PC-9 (cell line): ENCODE results near the gene ZNF143. TPM values are rescaled to one million over a fixed set of nuclear protein-coding genes. Genes with fewer than 3 reads are reported as not detected.

Experiments used
- BruUV-seq: library from RNA; stranded (reverse); fragments of 400-500 nt; replicated peaks from 2 replicates; lab custom pipeline; 2021; lab: Mats Ljungman, UMichigan
- CTCF ChIA-PET: fragments of 300-600 bp; sonication (Branson Sonifier 250); formaldehyde crosslinking; loops from one replicate; lab custom pipeline; 2022; ENCODE audit warnings: antibody characterized with exemption; lab: Charles Lee
- POLR2A ChIA-PET: fragments of 300-600 bp; sonication (Branson Sonifier 250); formaldehyde crosslinking; loops from one replicate; lab custom pipeline; 2022; ENCODE audit warnings: antibody characterized with exemption; ENCODE audit not compliant: unreplicated experiment; lab: Charles Lee
- DNase-seq, 2 experiments: peaks; one replicate each; pipeline versions ENCODE4 v3.0.0 to v3.0.0-alpha.2; 2015 to 2022; ENCODE audit warnings: mixed read lengths in 1 of 2
- H2AFZ ChIP-seq: fragments of 200-600 bp; sonication (generic); 2 replicates; pipeline ENCODE4 v1.8.1; 2017; ENCODE audit warnings: antibody characterized with exemption
- H3F3A ChIP-seq: fragments of 200-600 bp; sonication (generic); 2 replicates; pipeline ENCODE4 v1.8.1; 2017; ENCODE audit warnings: antibody characterized with exemption, mild to moderate bottlenecking, low read depth; ENCODE audit not compliant: insufficient read depth
- H3K27ac ChIP-seq: fragments of 200-600 bp; sonication (generic); 2 replicates; pipeline ENCODE4 v1.6.1; 2016; ENCODE audit warnings: mixed run types
- H3K27me3 ChIP-seq: fragments of 200-600 bp; sonication (generic); 2 replicates; pipeline ENCODE4 v1.6.1; 2016; ENCODE audit warnings: low read depth, mixed run types; ENCODE audit not compliant: insufficient read depth
- H3K36me3 ChIP-seq: fragments of 200-600 bp; sonication (generic); 2 replicates; pipeline ENCODE4 v1.6.1; 2016; ENCODE audit warnings: low read depth, mixed run types
- H3K4me1 ChIP-seq: fragments of 200-600 bp; sonication (generic); replicated peaks from 2 replicates; pipeline ENCODE4 v1.6.1; 2016; ENCODE audit warnings: mixed run types; ENCODE audit not compliant: insufficient read depth
- H3K4me2 ChIP-seq: fragments of 200-600 bp; sonication (generic); 2 replicates; pipeline ENCODE4 v1.6.1; 2017; ENCODE audit warnings: mixed run types
- H3K4me3 ChIP-seq: fragments of 200-600 bp; sonication (generic); 2 replicates; pipeline ENCODE4 v1.6.1; 2016; ENCODE audit warnings: mixed run types
- H3K79me2 ChIP-seq: fragments of 200-600 bp; sonication (generic); 2 replicates; pipeline ENCODE4 v1.6.1; 2017; ENCODE audit warnings: low read depth, mixed run types
- H3K9me2 ChIP-seq: fragments of 200-600 bp; sonication (generic); 2 replicates; pipeline ENCODE4 v1.8.1; 2017; ENCODE audit warnings: mild to moderate bottlenecking; ENCODE audit not compliant: insufficient read depth
- H3K9me3 ChIP-seq: fragments of 200-600 bp; sonication (generic); 2 replicates; pipeline ENCODE4 v1.8.1; 2016; ENCODE audit warnings: low read depth; ENCODE audit not compliant: insufficient read depth
- H4K20me1 ChIP-seq: fragments of 200-600 bp; sonication (generic); 2 replicates; pipeline ENCODE4 v1.8.1; 2017; ENCODE audit not compliant: insufficient read depth
- EZH2 ChIP-seq: fragments of 200-600 bp; sonication (generic); IDR thresholded peaks from 2 replicates; pipeline ENCODE4 v1.8.0; 2017; ENCODE audit warnings: antibody characterized with exemption, low read depth
- intact Hi-C: fragments of 100-400 bp; cut with micrococcal nuclease; formaldehyde crosslinking; loops from one replicate; pipeline ENCODE4 v1.10.0; 2022; ENCODE audit not compliant: unreplicated experiment
- total RNA-seq: library from RNA; stranded (reverse); gene quantifications from 2 replicates; pipeline ENCODE4 v1.2.3, GENCODE V29; 2021
- TF ChIP-seq, protein P1 (sequence below): fragments of 200-600 bp; sonication (generic); conservative IDR thresholded peaks from 2 replicates; pipeline ENCODE4 v1.6.1; 2017; ENCODE audit warnings: mixed run types, antibody characterized with exemption, mild to moderate bottlenecking, moderate library complexity

The ZNF143 gene
- total RNA-seq, 1 experiment from 2014 or later: 16.5 TPM

DNA sequence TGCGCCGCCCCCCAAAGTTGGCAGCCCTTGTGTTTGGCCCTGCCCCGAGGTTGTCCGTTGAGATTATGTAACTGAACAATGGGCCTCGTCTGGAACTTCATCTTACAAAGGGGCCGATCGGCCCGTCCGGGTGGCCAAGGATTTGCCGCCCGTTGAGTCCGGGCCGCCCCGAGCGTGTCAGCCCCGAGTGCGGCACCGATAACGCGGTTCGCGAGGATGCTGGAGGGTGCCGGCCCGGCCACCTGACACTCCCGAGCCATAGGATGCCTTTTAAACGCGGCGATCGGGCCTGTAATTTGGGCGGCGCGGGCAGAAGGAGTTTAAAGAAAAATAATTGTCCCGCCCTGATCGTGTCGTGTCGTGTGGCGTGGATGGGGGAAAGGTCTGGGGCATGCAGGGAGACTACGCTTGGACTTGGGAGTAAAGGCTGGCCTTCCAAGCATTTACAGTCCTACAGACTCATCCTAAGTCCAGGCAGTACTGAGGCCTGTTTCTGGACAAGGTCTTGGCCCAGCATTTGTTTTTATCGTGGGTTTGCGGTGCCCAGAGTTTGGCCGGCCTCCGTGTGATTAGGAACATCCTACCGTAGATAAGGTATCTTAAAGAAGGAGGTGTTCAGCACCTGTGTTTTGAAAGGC is 113.9 kb downstream of the ZNF143 start:
- no peak overlapping the region for H2AFZ ChIP-seq
- H3K27me3 ChIP-seq: no peaks in the 10 kb centered on the region

DNA sequence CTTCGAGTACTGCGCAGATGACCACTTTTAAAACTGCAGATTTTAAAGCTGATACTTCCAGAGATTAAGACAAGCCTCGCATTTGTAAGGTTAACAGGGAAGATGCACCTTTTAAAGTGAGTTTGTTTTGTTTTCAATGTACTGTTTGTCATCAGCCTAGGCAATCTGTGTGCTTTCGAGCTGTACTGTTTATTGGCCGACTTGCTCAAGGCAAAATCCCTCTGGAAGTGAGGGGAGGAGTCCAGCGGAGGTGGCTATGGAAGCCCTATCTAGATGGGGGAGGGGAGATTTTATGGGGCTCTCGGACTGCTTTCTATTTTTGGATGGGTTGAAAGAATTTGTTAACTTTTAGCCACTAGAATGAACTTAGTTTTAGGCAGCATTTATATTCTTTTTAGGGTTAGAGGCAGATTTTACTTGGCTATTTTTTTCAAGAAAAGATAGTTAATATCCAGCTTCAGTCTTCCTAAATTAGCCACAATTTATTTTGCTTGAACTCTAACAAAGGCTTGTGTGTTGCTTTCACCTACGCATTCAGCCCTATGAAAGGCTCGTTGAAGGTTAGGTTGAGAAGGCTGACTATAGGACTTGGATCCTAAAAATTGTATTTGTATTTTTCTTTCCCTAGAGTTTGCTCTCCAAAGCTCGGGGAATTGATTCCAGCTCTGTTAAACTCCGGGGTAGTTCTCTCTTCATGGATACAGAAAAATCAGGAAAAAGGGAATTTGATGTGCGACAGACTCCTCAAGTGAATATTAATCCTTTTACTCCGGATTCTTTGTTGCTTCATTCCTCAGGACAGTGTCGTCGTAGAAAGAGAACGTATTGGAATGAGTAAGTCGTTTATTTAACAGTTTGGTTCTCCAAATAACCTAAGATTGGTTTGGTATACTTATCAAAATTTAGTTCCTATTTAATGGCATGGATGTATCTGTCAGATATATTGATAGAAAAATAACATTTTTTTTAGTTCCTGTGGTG is 114.7 kb downstream of the ZNF143 start:
- peaks cover 5% of the 10 kb centered on the region; the same call in 1 of the 2 replicates for H4K20me1 ChIP-seq
- peaks cover 30% of the 10 kb centered on the region for H3K4me1 ChIP-seq
- DNase-seq: peak; percentile 46 to 61
- intact Hi-C loops: loop anchor here (1.0 kb wide), 1 partner anchor 40 kb away; no protein-coding TSS in a partner anchor
- TF ChIP-seq, protein P1, sequence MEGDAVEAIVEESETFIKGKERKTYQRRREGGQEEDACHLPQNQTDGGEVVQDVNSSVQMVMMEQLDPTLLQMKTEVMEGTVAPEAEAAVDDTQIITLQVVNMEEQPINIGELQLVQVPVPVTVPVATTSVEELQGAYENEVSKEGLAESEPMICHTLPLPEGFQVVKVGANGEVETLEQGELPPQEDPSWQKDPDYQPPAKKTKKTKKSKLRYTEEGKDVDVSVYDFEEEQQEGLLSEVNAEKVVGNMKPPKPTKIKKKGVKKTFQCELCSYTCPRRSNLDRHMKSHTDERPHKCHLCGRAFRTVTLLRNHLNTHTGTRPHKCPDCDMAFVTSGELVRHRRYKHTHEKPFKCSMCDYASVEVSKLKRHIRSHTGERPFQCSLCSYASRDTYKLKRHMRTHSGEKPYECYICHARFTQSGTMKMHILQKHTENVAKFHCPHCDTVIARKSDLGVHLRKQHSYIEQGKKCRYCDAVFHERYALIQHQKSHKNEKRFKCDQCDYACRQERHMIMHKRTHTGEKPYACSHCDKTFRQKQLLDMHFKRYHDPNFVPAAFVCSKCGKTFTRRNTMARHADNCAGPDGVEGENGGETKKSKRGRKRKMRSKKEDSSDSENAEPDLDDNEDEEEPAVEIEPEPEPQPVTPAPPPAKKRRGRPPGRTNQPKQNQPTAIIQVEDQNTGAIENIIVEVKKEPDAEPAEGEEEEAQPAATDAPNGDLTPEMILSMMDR: no peak
- no peak for TF ChIP-seq EZH2
- peak overlapping the region; percentile 87 for H3K4me3 ChIP-seq
- no peaks in the 10 kb centered on the region for H3K27me3 ChIP-seq
- CTCF ChIA-PET: interaction anchor here (1.0 kb wide), 1 partner anchor 40 kb away, joined by 5 read pairs; no protein-coding TSS in a partner anchor
- no peaks in the 10 kb centered on the region for H3K9me3 ChIP-seq
- H2AFZ ChIP-seq: no peak overlapping the region
- peak overlapping the region; percentile 80 for H3K27ac ChIP-seq
- H3K4me2 ChIP-seq: peak overlapping the region; percentile 96
- BruUV-seq: no TSS peak
- peaks cover 20% of the 10 kb centered on the region for H3F3A ChIP-seq
- H3K9me2 ChIP-seq: no peaks in the 10 kb centered on the region
- H3K79me2 ChIP-seq: peaks cover 60% of the 10 kb centered on the region
- H3K36me3 ChIP-seq: peaks cover 33% of the 10 kb centered on the region
- POLR2A ChIA-PET: interaction anchor here (0.6 to 0.7 kb wide), 3 partner anchors 26 to 115 kb away, joined by 3 to 5 read pairs (median 3); partner anchors contain the start of gene ZNF143

More for the DNA sequence above, 113.9 kb downstream of the ZNF143 start:
- ChIA-PET CTCF (no interaction called here), POLR2A (interaction anchor here (0.7 kb wide), 1 partner anchor 68 kb away, joined by 8 read pairs; no protein-coding TSS in a partner anchor)
- intact Hi-C loops: loop anchor here (1.0 to 5.0 kb wide), 3 partner anchors 27 to 67 kb away; no protein-coding TSS in a partner anchor
- DNase-seq: no peak
- H3K79me2 ChIP-seq: peaks cover 58% of the 10 kb centered on the region
- peaks cover 5% of the 10 kb centered on the region; the same call in 1 of the 2 replicates for H4K20me1 ChIP-seq
- TF ChIP-seq EZH2: no peak
- TF ChIP-seq, protein P1: no peak
- TSS peak; percentile 42 for BruUV-seq
- H3F3A ChIP-seq: peaks cover 28% of the 10 kb centered on the region
- peak overlapping the region; percentile 96 for H3K4me2 ChIP-seq
- no peaks in the 10 kb centered on the region for H3K9me2 ChIP-seq
- no peaks in the 10 kb centered on the region for H3K9me3 ChIP-seq
- peaks cover 38% of the 10 kb centered on the region for H3K4me1 ChIP-seq
- H3K27ac ChIP-seq: peak overlapping the region; percentile 80
- H3K36me3 ChIP-seq: peaks cover 32% of the 10 kb centered on the region
- peak overlapping the region; percentile 87 for H3K4me3 ChIP-seq
